Measurements from ENCODE around the gene CSRNP3. TPM values are rescaled to one million over a fixed set of nuclear protein-coding genes. Genes with fewer than 3 reads are reported as not detected.

The CSRNP3 gene
- total RNA-seq, 1 experiment from 2014 or later, result 1.3 TPM

DNA sequence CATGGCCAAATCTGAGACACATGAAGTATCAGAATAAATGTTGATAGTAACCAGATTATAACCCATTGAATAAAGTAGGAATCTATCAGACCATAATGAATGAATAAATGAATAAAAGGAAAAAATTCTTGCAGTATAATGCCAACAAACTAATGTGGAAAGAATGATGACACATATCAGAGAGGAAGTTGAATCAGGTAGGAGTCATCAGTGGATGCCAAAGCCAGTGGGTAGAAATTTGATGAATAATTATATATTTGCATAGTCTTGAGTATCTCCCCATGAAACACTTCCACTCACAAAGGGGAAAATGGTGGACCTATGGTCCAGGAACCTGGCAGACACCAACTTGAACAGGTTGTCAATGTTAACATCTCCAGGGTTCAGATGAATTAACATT lies 255.9 kb downstream of the CSRNP3 start:
- H3K4me1 Mint-ChIP-seq (ENCODE audit: low read depth, unreplicated experiment), result no peaks in the 10 kb centered on the region
- intact Hi-C loops (cut with micrococcal nuclease; ENCODE audit: unreplicated experiment), result no loop called here
- no peak overlapping the region for H3K4me3 ChIP-seq (ENCODE audit: low read depth, low read length)

More for the DNA sequence above, 255.9 kb downstream of the CSRNP3 start:
- TF ChIP-seq, protein P1, sequence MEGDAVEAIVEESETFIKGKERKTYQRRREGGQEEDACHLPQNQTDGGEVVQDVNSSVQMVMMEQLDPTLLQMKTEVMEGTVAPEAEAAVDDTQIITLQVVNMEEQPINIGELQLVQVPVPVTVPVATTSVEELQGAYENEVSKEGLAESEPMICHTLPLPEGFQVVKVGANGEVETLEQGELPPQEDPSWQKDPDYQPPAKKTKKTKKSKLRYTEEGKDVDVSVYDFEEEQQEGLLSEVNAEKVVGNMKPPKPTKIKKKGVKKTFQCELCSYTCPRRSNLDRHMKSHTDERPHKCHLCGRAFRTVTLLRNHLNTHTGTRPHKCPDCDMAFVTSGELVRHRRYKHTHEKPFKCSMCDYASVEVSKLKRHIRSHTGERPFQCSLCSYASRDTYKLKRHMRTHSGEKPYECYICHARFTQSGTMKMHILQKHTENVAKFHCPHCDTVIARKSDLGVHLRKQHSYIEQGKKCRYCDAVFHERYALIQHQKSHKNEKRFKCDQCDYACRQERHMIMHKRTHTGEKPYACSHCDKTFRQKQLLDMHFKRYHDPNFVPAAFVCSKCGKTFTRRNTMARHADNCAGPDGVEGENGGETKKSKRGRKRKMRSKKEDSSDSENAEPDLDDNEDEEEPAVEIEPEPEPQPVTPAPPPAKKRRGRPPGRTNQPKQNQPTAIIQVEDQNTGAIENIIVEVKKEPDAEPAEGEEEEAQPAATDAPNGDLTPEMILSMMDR (IDR thresholded peaks at IDR 0.05; ENCODE audit: insufficient read depth in 1 of 2, low read depth in 1 of 2, low read length in 1 of 2, severe bottlenecking in 1 of 2, unreplicated experiment in 1 of 2), result no peak
- CTCF ChIA-PET, result no interaction called here
- Histone ChIP-seq H3K4me1 (no peaks in the 10 kb centered on the region), H3K9me3 (no peaks in the 10 kb centered on the region), H3K36me3 (ENCODE audit: control insufficient read depth, insufficient read depth, low read length) (no peaks in the 10 kb centered on the region), H3K27me3 (replicated peaks; ENCODE audit: control insufficient read depth, insufficient read depth, low read length) (no peaks in the 10 kb centered on the region)
- Mint-ChIP-seq H3K9me3 (ENCODE audit: unreplicated experiment) (no peaks in the 10 kb centered on the region), H3K27ac (ENCODE audit: unreplicated experiment) (no peak overlapping the region), H3K36me3 (ENCODE audit: insufficient read depth, unreplicated experiment) (no peaks in the 10 kb centered on the region), H3K27me3 (ENCODE audit: insufficient read depth, unreplicated experiment) (peaks cover 16% of the 10 kb centered on the region), H3K4me3 (ENCODE audit: unreplicated experiment) (no peak overlapping the region)
- POLR2A ChIA-PET, result no interaction called here
- no TSS peak for BruUV-seq (replicated peaks)
- no peak for DNase-seq

Other genes starting within 250 kb of the CSRNP3 start
- gene SCN2A, start 230.3 kb upstream of the CSRNP3 start, total RNA-seq (2022), result not detected in 2 replicates

All from Caco-2 (cell line).